GM23338 (cell line): ENCODE results near the gene DAAM1. TPM values are rescaled to one million over a fixed set of nuclear protein-coding genes. Genes with fewer than 3 reads are reported as not detected.

Experiments
- ATAC-seq: fragments of 200-7000 bp; cut with Tn5 transposase; 3 replicates; pipeline ENCODE4 v1.9.1; 2020
- DNase-seq: peaks from one replicate; pipeline ENCODE4 v3.0.0-alpha.2; 2015; ENCODE audit warnings: low spot score
- H2AFZ ChIP-seq: fragments of 200-600 bp; sonication (generic); 2 replicates; pipeline ENCODE4 v1.8.0; 2016; ENCODE audit warnings: antibody characterized with exemption, mild to moderate bottlenecking, moderate library complexity
- H3F3A ChIP-seq: fragments of 200-600 bp; sonication (generic); replicated peaks from 2 replicates; pipeline ENCODE4 v1.8.0; 2017; ENCODE audit warnings: antibody characterized with exemption, mixed run types, low read depth
- H3K27ac ChIP-seq: fragments of 200-600 bp; sonication (generic); 2 replicates; pipeline ENCODE4 v1.6.1; 2016; ENCODE audit warnings: low read depth
- H3K27me3 ChIP-seq: fragments of 200-600 bp; sonication (generic); 2 replicates; pipeline ENCODE4 v1.8.0; 2016; ENCODE audit warnings: mild to moderate bottlenecking, mixed run types, moderate library complexity; ENCODE audit not compliant: insufficient read depth
- H3K36me3 ChIP-seq: fragments of 200-600 bp; sonication (generic); 2 replicates; pipeline ENCODE4 v1.8.0; 2016; ENCODE audit warnings: mild to moderate bottlenecking; ENCODE audit not compliant: insufficient read depth
- H3K4me1 ChIP-seq: fragments of 200-600 bp; sonication (generic); 2 replicates; pipeline ENCODE4 v1.8.0; 2016; ENCODE audit warnings: mild to moderate bottlenecking, moderate library complexity; ENCODE audit not compliant: insufficient read depth
- H3K4me2 ChIP-seq: fragments of 200-600 bp; sonication (generic); 2 replicates; pipeline ENCODE4 v1.7.1; 2017; ENCODE audit warnings: mixed run types
- H3K4me3 ChIP-seq: fragments of 200-600 bp; sonication (generic); 2 replicates; pipeline ENCODE4 v1.6.1; 2016; ENCODE audit warnings: mixed run types
- H3K79me2 ChIP-seq: fragments of 200-600 bp; sonication (generic); replicated peaks from 2 replicates; pipeline ENCODE4 v1.8.0; 2017; ENCODE audit warnings: mild to moderate bottlenecking; ENCODE audit not compliant: insufficient read depth
- H3K9me2 ChIP-seq: fragments of 200-600 bp; sonication (generic); 2 replicates; pipeline ENCODE4 v1.8.0; 2017; ENCODE audit not compliant: insufficient read depth
- H4K20me1 ChIP-seq: fragments of 200-600 bp; sonication (generic); replicated peaks from 2 replicates; pipeline ENCODE4 v1.8.0; 2017; ENCODE audit warnings: mild to moderate bottlenecking; ENCODE audit not compliant: insufficient read depth
- H3K27ac Mint-ChIP-seq: 2 replicates; pipeline ENCODE4 v1.8.0; 2020; ENCODE audit warnings: inconsistent platforms, mild to moderate bottlenecking, moderate library complexity, mixed read lengths
- H3K27me3 Mint-ChIP-seq: 3 replicates; pipeline ENCODE4 v1.8.0; 2022; ENCODE audit warnings: low read depth, mild to moderate bottlenecking, moderate library complexity, mixed read lengths, inconsistent platforms; ENCODE audit not compliant: insufficient read depth, poor library complexity
- H3K36me3 Mint-ChIP-seq: 3 replicates; pipeline ENCODE4 v1.8.0; 2021; ENCODE audit warnings: low read depth, mild to moderate bottlenecking, inconsistent platforms, moderate library complexity, mixed read lengths
- H3K4me1 Mint-ChIP-seq: 3 replicates; pipeline ENCODE4 v1.8.0; 2020; ENCODE audit warnings: mild to moderate bottlenecking, inconsistent platforms, mixed read lengths
- H3K4me3 Mint-ChIP-seq: 3 replicates; pipeline ENCODE4 v1.8.0; 2021; ENCODE audit warnings: moderate library complexity, mild to moderate bottlenecking, inconsistent platforms, mixed read lengths
- H3K9me3 Mint-ChIP-seq: 3 replicates; pipeline ENCODE4 v1.8.0; 2020; ENCODE audit warnings: moderate library complexity, mild to moderate bottlenecking, inconsistent platforms, mixed read lengths
- ETS1 ChIP-seq: IDR thresholded peaks from 2 replicates; pipeline ENCODE4 v1.6.1; 2016; ENCODE audit warnings: antibody characterized with exemption
- EZH2 ChIP-seq: fragments of 200-600 bp; sonication (generic); IDR thresholded peaks from one replicate; pipeline ENCODE4 v1.8.0; 2017; ENCODE audit warnings: antibody characterized with exemption, mild to moderate bottlenecking, low read depth; ENCODE audit not compliant: unreplicated experiment
- JUNB ChIP-seq: IDR thresholded peaks from one replicate; pipeline ENCODE4 v1.6.1; 2016; ENCODE audit warnings: antibody characterized with exemption; ENCODE audit not compliant: unreplicated experiment
- POLR2AphosphoS5 ChIP-seq: IDR thresholded peaks from 2 replicates; pipeline ENCODE4 v1.6.1; 2016; ENCODE audit warnings: antibody characterized with exemption, low read depth
- STAT1 ChIP-seq: IDR thresholded peaks from one replicate; pipeline ENCODE4 v1.6.1; 2016; ENCODE audit warnings: antibody characterized with exemption; ENCODE audit not compliant: unreplicated experiment
- ZNF114 ChIP-seq: fragments of 250-450 bp; sonication (Bioruptor Pico); IDR thresholded peaks from 2 replicates; pipeline ENCODE4 v1.5.0; 2020; ENCODE audit warnings: mild to moderate bottlenecking, moderate library complexity
- ZNF462 ChIP-seq: fragments of 250-450 bp; sonication (Bioruptor Pico); IDR thresholded peaks from 2 replicates; pipeline ENCODE4 v1.5.0; 2020; ENCODE audit warnings: mild to moderate bottlenecking, moderate library complexity
- polyA plus RNA-seq: library from polyadenylated mRNA; unstranded; fragments of >200 nt; fragmentation: Nextera tagmentation; extraction: Ambion mirVana; gene quantifications from 2 replicates; pipeline ENCODE4 v1.2.1, GENCODE V29; 2016
- total RNA-seq: library from RNA; depleted of rRNA; stranded (reverse); fragments of >200 nt; shearing (Covaris generic); gene quantifications from 2 replicates; pipeline ENCODE4 v1.2.3, GENCODE V29; 2014

DAAM1 gene
- total and polyA plus RNA-seq, 2 experiments from 2014 or later: 36.3 to 42.1 TPM

GRCh38 chr14:59187802-59188460, 536 bp upstream of the DAAM1 start:
- peak overlapping the region; percentile 95 for H3K4me3 ChIP-seq
- H3K27me3 ChIP-seq: peaks cover 24% of the 10 kb centered on the region
- no peak overlapping the region for H3K27ac ChIP-seq
- Mint-ChIP-seq H3K4me1 (peaks cover 16% of the 10 kb centered on the region), H3K27me3 (peaks cover 6% of the 10 kb centered on the region), H3K36me3 (no peaks in the 10 kb centered on the region), H3K4me3 (peak overlapping the region; percentile 91), H3K27ac (no peak overlapping the region), H3K9me3 (no peaks in the 10 kb centered on the region; the same call in 2 of the 3 replicates)
- TF ChIP-seq POLR2AphosphoS5 (peak; percentile 89), STAT1 (no peak), ZNF114 (CRISPR knock-in tag) (no peak), ETS1 (no peak), JUNB (no peak), EZH2 (no peak), ZNF462 (CRISPR knock-in tag) (no peak)
- H2AFZ ChIP-seq: peak overlapping the region; percentile 94
- H3F3A ChIP-seq: no peaks in the 10 kb centered on the region
- H3K9me2 ChIP-seq: no peaks in the 10 kb centered on the region
- H3K4me2 ChIP-seq: peak overlapping the region; percentile 97
- no peaks in the 10 kb centered on the region for H3K36me3 ChIP-seq
- peak; percentile 45 for DNase-seq
- H3K79me2 ChIP-seq: peaks cover 23% of the 10 kb centered on the region
- H3K4me1 ChIP-seq: peaks cover 12% of the 10 kb centered on the region
- peak; percentile 9 for ATAC-seq
- H4K20me1 ChIP-seq: no peaks in the 10 kb centered on the region
